Stimulated activated CD4-positive, alpha-beta T cell treated with anti-CD3 and anti-CD28 coated beads, Interleukin-4, amount 100 ng/mL, for 24 hours (primary cell): ENCODE measurements around the gene AKAP7.
"Not testable (repeated sequence)": the region's sequence is repeated elsewhere in the genome, so short reads cannot be mapped to it uniquely, and the experiment has no call there.

Experiments
- DNase-seq: peaks from one replicate; pipeline ENCODE4 v3.0.0-alpha.2; 2020

Gene AKAP7

DNA sequence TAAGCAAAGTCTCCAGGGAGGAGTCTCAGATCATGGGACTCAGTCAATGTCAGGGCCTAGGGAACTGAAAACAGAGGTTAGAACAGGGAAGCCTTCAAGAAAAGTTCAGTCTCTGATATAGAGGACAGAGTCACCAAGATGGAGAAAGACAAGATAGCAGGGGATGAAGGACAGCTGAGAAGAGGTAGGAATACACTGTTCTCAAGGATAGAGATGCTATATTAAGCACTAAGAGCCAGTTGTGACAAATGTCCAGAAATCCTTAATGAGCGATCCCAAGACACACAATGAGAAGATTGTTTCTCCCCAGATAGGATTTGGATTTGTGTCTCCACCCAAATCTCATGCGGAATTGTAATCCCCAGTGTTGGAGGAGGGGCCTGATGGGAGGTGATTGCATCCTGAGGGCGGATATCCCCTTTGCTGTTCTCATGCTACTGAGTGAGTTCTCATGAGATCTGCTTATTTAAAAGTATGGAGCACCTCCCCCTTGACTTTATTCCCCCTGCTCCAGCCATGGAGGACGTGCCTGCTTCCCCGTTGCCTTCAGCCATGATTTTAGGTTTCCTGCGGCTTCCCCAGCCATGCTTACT lies 168.2 kb downstream of the AKAP7 start:
- DNase-seq: no peak

GRCh38 chr6:131305037-131305850 lies 170.0 kb downstream of the AKAP7 start:
- DNase-seq: no peak

DNA sequence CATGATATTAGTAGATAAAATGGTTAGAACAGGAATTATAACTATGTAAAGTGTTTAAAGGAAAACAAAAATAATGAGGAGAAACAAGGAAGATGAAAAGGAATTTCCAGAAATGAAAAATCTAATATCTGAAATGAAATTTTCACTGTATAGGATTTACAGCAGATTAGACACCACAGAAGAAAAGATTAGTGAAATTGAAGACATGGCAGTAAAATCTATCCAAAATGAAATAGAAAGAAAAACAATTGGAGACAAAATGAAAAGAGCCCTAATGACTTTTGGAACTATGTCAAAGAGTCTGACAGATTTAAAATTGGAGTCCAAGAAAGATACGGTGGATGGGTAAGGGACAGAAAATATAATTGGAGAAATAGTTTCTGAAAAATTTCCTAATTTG lies 174.2 kb downstream of the AKAP7 start:
- no peak for DNase-seq

DNA sequence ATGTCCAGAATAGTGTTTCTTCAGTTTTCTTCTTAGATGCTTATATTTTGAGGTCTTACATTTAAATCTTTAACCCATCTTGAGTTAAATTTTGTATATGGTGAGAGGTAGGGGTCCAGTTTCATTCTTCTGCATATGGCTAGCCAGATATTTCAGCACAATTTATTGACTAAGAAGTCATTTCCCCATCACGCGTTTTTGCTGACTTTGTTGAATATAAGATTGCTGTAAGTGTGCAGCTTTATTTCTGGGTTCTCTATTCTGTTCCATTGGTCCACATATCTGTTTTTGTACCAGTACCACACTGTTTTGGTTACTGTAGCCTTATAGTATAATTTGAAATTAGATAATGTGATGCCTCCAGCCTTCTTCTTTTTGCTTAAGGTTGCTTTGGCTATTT lies 179.6 kb downstream of the AKAP7 start:
- no peak for DNase-seq

DNA sequence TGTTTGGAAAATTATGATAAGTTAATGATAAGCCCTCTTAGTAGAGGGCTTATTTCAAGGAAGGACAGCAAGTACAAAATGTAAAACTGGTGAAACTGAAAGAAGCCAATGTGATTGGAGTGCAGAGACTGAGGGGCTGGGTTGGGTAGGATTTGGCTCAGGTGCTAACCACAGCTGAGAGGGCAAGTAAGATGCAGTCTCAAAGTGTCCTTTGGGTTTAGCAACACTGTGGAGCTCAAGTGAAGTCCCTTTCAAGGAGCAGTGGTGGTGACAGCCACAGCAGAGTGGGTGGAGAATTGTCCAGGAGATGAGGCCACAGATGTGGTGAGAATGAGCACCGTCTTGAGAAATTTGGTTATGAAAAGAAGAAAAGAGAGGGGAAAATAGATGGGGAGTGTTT lies 181.4 kb downstream of the AKAP7 start:
- no peak for DNase-seq

DNA sequence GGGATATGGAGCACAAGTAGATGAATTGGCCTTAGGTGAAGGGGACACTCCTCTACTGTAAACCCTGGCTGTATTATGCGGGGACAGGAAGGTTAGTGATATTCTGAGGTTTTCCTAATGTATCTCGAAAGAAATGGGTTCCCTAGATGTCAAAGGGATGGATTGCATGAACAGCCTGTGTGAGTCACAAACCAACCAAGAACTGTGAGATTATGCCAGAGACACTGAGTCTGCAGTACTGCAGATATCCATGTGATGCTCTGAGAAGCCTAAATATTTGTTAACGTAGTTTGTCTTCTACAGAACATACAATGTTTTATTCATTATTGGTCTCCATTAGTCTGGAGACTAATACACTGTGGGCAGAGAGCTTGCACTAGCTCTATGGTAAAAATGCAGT lies 182.2 kb downstream of the AKAP7 start:
- DNase-seq: no peak

DNA sequence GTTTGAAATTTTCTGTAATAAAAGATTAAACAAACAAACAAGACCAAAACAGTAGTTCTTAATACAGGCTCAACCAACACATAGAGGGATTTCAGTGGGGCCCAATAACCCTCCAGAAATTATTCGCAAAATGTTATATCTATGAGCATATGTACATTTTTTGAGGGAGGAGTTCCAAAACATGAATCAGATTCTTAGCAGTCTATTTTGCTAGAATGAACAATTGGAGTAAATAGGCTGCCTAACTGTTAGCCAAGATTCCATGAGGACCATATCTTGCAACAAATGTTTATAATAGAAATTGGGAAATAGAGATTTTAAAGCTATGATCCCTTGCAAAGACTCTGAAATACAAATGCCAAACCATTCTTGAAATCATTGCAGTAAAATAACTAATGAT lies 186.3 kb downstream of the AKAP7 start:
- no peak for DNase-seq

- no peak for DNase-seq
Observed at GRCh38 chr6:131322125-131322524, 186.9 kb downstream of the AKAP7 start.

DNA sequence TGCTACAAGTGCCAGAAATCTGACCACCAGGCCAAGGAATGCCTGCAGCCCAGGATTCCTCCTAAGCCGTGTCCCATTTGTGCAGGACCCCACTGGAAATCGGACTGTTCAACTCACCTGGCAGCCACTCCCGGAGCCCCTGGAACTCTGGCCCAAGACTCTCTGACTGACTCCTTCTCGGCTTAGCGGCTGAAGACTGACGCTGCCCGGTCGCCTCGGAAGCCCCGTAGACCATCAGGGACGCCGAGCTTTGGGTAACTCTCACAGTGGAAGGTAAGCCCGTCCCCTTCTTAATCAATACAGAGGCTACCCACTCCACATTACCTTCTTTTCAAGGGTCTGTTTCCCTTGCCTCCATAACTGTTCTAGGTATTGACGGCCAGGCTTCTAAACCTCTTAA lies 190.4 kb downstream of the AKAP7 start:
- DNase-seq: not testable (repeated sequence)

GRCh38 chr6:131328727-131329126 lies 193.5 kb downstream of the AKAP7 start:
- not testable (repeated sequence) for DNase-seq

- DNase-seq: no peak
Observed at GRCh38 chr6:131331151-131331550, 195.9 kb downstream of the AKAP7 start.

DNA sequence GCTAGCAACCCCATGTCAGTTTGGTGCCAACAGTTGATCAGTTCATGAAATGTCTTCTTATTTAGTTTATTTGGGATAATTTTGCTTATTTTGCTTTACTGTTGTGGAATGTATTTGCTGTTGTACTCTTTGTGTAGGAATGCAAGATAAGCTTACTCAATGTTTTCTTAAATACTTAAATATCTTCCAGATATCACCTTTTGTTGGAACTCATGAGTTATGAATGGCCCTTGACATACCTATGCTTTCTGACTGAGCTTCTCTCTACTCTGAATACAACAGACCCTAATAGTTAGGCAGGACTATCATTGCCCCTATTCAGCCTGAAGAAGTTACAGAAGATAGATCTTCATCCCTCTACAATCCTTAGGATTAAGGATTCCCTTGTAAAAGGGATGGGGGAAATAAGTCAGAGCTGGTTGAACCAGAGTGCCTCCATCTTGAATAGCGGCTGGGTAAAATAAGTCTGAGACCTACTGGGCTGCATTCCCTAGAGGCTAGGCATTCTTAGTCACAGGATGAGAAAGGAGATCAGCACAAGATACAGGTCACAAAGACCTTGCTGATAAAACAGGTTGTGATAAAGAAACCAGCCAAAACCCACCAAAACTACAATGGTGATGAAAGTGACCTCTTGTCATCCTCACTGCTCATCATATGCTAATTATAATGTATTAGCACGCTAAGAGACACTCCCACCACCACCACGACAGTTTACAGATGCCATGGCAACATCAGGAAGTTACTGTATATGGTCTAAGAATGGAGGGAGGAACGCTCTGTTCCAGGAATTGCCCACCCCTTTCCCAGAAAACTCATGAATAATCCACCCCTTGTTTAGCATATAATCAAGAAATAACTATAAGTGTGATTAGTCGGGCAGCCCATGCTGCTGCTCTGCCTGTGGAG lies 196.9 kb downstream of the AKAP7 start:
- no peak for DNase-seq
